COR-L47 (cell line): ENCODE data around the gene ATP2B2.
"Not testable (repeated sequence)": the region's sequence is repeated elsewhere in the genome, so short reads cannot be mapped to it uniquely, and the experiment has no call there.

Experiments used
- DNase-seq: peaks from one replicate; lab custom pipeline; 2025; lab: John Stamatoyannopoulos, UW

The ATP2B2 gene

DNA sequence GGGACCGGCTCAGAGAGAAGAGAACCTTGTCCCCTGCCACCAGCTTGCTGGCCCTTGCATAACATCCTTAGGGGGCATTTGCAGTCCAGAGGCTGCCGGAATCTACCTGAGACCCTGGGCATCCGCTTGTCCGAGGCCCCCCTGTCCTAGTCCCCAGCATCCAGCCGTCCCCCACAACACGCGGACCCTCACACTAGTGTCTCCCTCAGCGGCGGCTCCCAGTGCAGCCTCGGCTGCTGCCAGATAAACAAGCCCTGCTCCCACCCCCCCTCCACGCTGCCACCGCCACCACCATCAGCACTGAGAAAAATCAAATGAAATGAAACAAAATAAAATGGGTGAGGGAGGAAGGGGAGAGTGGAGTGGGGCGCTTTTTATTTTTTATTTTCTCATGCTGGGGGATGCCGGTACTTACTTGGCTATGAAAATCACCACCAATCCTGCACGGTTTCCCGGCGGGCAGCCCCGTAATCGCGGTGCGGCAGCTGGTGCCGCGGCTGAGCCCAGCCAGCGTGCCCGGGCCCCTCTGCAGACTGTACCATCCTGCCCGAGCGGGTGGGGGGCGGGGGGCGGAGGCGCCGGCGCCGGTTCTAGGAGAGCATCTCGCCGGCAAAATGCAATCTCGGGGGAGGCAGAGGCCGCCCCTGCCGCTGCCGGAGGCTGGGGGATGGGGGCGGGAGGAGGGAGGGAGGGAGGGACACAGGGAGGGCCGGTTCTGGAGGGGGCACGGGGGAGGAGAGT is at the start of gene ATP2B2:
TSS of gene ATP2B2 (minus strand) at position 537 of the 741 bp plus-strand sequence. CDS start 56,043 bp downstream, outside the sequence.
- DNase-seq: peak; percentile 43

DNA sequence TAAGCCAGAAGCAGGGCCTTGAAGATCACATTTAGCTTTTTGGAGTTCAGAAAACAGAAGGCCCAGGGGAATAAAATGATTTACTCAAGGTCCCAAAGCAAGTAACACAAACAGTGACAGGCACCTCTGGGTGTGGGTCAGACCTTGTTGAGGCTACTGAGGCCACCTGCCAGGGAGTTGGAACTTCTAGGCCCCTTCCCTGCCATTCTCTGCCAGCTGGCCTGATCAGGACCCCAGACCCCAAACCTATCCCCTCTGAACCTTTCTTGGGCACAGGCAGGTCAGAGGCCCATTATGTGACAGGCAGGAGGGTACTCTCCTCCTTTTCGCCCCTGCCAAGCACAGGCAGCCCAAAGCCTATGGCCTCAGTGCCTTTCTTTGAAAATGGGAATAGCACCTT is 49.4 kb upstream of the ATP2B2 start:
- DNase-seq: no peak

DNA sequence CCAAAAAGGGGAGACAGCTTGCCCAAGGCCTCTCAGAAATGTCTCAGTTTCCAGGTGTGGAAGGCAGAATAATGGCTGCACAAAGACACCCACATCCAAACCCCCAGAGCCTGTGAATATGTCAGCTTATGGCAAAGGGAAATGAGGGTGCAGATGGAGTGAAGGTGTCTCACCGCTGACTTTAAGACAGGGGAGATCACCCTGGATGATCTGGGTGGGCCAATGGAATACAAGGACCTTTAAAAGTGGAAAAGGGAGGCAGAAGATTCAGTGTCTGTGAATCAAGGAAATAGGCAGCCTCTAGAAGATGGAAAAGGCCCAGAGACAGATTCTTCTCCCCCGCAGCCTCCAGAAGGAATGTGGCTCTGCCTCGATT is 48.8 kb upstream of the ATP2B2 start:
- DNase-seq: no peak

DNA sequence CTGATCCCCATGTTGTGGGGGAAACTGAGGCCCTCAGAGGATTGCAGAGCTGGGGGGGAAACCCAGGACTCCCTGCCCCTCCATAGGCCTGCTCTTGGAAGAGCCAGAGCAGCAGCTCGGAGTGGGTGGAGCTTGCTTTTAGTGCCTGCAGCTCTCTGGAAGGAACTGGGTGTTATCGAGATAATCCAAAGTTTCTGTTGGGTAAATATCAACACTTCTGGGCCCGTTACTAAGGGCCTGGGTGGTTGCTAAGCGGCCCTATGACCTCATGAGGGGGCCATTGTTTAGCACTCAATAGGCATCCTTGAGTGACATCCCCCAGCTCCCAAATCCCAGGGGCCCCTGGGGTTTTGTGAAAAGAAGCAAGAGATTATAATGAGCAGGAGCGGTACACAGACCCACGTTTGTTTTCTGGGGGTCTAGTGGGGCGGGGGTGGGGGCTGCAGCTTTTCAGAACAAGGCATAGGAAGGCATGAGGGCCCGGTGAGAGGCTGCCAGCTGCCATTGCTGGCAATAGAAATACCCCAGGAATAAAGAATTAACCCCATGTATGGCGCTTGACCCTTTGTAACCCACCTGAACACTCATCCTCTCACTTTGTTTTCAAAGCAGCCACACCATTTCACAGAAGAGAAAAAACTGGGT is 48.3 kb upstream of the ATP2B2 start:
- DNase-seq: peak; percentile 8

DNA sequence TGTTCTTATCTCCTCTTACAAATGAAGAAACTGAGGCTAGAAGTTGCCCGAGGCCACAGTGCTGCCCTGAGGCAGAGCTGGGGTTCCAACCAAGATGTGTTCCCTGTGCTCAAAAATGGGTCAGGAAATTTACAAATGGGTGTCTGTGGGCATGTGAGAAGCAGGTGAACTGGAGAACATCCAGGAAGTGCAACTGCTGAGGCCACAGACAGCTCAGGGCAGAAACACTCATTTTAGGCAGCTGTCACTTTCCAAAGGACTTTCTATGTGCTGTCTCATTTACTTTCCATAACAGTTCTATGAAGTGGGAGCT is 47.2 kb upstream of the ATP2B2 start:
- no peak for DNase-seq

DNA sequence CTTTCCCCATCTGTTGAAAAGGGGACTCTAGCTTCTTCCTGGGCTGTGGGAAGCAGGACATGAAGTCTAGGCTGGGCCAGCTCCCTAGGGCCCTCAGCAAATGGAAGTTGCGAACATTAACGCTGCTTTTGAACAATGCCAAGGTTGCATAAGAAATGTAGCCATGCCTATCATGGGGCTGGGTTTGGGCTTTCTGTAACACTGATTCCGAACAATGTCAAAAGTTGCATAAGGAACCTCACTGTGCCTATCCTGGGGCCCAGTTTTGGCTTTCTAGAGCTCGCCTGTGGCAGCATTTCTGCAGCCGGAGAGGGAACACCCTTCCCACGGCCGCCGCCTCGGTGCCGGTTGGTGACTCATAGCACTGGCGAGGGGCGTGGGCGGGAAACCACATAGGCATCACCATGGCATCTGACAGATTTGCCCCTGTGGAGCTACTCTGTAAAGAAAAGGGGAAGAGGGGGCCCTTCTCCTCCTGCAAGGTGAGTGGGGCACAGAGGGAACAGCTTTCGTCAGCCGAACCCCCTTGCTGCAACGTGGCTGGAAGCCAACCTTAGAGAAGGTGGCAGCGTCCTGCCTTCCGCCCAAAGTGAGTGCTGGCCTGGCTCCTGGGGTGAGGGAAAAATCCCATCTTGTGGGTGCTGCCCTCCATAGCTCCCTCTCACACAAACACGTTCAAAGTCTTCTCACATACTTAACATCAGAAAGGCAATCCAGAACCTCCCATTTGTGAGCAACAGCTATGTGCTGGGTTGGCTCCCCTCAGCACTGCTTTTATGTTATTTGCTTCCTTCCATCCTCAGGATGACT is 46.6 kb upstream of the ATP2B2 start:
- DNase-seq: no peak

DNA sequence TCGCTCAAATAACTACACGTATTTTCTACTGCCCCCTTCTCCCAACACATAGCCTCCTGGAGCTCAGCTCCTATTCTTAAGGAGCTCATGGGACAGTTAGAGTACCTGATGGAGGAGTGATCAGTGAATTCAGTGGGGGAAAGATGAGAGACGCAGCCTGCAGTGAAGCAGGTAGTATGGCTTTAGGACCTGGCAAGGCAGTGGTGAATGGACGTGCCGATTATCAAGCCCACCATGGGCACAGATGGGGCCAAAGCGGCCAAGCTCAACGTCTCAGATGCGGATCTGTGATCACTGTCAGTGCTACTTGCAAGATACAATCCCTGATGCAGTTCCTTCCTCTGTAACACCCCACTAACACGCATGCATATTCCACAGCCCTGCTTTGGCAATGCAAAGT is 45.8 kb upstream of the ATP2B2 start:
- DNase-seq: no peak

DNA sequence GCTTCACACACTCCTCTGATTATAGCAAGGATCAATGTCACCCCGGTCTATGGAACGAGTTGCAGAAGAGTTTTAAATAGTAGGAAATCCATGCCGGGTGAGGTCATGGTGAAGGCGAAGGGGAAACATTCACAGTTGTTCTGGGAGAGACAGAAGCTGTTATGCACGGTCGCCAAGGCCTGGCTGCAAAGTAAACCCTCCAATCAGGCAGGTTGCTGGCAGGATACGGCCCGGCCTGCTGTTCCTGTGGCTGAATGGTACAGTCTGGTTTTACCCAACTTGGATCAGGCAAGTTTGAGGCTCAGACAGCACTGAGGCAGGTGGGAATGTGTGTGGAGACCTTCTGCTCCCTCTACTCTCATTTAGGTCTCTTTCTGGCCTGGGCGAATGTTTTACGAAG is 45.3 kb upstream of the ATP2B2 start:
- no peak for DNase-seq

DNA sequence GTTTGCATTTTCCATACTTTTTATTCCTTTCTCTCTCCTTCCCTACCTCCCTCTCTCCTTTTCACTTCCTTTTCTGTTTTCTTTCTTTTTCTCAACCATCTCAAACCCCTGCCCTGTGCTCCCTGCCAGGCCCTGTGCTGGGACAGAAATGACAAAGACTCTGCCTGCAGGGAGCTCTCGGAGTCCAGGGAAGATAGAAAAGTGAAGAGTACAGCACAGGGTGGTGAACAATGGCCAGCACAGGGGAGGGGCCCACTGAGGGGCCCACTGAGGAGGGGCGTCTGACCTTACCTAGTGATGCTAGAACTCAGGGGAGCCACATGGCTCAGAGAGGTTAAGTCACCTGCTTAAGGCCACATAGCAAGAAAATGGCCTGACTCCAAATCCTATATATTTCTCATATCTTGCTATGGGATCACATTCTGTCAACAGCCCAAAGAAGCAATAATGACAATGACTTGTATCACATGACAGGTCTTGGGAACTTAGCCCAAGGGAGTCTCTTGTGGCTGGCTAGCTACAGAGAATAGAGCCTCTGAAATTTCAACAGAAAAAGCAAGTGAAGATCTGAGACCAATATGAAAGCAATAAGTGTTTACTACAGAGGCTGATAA is 44.3 kb upstream of the ATP2B2 start:
- no peak for DNase-seq

DNA sequence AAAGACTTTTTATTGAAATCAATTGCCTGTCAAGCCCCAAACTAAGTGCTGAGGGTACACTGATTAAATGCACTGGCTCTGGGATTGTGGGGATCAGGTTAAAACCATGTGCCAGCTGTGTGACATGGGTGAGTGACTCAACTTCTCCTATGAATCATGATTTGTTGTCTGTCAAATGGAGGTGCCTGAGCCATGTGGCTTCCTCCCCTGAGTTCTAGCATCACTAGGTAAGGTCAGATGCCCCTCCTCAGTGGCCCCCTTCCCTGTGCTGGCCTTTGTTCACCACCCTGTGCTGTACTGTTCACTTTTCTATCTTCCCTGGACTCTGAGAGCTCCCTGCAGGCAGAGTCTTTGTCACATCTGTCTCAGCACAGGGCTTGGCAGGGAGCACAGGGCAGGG is 43.6 kb upstream of the ATP2B2 start:
- DNase-seq: no peak

DNA sequence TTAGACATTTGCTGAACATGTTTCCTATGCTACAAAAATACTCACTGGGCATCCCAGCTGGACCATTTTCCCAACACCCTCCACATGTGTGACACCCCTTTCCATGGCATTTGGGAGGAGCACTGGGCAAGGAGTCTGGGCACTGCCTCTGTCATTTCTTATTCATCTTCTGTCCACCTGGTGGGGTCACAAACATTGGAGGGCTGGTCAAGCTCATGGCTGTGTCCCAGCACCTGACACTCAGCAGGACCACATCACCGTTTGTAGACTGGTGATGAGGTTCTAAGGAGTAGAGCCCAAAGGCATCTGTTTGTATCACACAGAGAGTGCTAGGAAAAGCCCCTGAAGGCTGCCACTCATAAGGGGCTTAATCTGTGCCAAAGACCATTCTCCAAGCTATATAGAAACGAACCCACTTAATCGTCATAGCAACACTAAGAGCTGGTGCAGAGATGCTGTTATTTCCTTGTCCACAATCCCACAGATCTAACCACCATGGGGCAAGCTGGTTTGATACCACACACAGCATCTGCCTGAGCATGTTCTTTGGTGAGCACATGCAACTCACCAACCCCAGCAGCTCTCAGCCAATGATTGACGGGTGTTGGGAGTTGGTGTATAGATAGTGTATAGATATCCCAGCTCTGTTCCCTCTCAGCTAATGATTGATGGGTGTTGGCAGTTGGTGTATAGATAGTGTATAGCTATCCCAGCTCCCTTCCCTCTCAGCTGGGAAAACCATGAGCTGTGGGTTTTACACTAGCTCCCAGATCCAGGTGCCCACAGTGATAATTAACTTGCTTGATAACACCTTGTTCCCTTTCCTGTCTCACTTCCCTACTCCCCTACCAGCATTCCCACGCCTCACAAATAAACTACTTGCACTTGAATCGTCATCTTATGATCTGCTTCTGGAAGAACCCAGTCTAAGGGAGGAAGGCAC is 42.7 kb upstream of the ATP2B2 start:
- no peak for DNase-seq

DNA sequence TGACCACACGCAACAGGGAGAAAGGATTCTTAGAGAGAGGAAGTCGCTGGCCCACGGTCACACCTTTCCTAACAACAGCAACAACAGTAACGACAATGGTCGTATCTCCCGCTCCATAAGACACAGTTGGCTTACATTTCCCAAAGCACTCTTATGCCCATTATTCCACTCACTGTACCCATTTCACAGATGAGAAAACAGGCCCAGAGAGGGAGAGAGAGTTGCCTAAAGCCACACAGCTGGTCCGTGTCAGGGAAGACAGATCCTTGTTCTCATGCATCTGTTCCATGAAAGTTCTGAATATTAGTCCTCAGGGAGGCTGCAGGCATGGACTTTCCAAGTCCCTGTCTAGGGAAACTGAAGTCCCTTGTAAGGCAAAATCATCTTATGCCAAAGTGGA is 42.0 kb upstream of the ATP2B2 start:
- no peak for DNase-seq

DNA sequence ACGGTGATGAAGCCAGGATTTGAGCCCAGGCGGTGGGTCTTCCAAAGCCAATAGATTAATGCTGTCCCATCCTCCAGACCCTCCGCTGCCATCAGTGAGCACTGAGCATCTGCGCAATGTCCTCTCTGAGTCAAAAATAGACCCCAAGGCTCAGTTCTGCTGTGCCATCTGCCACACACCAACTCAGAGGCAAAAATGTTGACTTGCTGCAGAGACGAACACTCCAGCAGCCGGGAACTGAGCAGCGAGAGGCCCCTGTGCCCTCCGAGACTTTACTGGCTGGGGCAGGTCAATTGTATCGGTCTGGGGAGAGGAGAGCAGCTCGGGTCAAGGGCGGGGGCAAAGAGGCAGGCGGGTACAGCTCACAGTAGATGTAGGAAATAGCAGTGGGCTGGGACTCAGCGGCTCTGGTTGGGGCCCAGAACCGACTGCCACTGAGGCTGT is 41.5 kb upstream of the ATP2B2 start:
- DNase-seq: no peak

DNA sequence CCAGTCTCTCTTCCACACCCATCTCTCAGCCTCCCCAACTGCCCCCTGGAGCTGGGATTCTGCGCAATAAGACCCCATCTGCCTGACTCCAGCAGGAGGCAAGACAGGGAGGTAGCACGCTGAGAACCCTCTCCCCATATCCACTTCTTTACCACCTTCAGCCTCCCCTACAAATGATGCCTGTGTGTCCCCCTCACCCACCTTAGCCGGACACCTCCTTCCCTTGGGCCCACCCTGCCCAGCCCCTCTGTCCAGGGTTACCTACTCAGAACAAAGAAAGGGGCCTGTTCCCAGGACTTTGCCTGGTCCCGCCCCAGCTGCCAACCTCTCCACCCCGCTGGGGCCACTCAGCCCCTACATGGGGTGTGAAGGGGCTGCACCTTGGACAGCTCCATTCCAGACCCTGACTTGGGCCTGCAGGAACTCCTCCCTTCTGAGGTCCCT is 40.8 kb upstream of the ATP2B2 start:
- DNase-seq: no peak

DNA sequence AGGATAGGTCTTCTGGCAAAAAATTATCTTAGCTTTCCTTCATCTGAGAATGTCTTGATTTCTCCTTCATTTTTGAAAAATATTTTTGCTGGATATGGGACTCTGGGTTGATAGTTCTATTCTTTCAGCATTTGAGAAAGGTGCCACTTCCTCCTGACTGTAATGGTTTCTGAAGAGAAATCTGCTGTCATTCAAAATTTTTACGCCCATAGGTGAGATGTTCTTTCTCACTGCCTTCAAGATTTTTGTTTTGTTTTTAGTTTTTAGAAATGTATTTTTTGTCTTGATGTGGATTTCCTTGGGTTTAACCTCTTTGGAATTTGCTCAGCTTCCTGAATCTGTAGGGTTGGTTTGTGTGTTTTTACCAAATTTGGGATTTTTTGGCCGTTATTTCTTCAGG is 37.1 kb upstream of the ATP2B2 start:
- DNase-seq: no peak

DNA sequence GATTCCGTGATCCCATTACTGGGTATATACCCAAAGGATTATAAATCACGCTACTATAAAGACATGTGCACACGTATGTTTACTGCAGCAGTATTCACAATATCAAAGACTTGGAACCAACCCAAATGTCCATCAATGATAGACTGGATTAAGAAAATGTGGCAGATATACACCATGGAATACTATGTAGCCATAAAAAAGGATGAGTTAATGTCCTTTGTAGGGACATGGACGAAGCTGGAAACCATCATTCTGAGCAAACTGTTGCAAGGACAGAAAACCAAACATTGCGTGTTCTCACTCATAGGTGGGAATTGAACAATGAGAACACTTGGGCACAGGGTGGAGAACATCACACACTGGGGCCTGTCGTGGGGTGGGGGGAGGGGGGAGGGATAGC is 35.0 kb upstream of the ATP2B2 start:
- DNase-seq: not testable (repeated sequence)

DNA sequence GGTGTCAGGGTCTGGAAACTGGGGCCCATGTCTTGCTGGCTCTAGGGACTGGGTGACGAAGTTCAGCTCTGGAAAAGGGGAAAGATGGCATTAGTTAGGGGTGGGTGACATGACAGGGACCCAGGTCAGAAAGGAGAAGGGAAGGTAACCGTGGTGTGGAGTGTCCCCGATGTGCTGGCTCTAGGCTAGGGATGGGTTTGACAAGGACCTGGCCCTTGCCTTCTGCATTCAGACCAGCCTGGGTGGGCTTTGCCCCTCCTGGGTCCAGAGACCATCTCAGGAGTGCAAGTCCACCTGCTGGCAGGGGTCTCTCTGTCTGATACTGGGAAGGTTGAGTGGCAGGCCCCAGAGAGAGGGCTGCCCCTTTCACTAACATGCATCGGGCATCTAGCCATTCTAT is 28.7 kb upstream of the ATP2B2 start:
- DNase-seq: no peak

DNA sequence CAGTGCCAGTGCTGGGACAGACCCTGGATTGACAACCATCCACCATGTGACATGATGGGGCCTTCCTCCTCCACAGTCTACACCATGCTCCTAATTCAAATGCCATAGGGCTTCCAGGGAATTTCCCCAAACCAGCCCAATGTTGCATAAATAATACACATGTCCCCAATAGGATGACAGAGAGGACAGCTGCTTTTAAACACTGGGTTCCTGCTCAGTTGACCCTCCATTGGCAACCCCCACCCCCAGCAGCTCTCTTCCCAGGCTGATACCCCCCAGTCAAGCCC is 28.3 kb upstream of the ATP2B2 start:
- no peak for DNase-seq

DNA sequence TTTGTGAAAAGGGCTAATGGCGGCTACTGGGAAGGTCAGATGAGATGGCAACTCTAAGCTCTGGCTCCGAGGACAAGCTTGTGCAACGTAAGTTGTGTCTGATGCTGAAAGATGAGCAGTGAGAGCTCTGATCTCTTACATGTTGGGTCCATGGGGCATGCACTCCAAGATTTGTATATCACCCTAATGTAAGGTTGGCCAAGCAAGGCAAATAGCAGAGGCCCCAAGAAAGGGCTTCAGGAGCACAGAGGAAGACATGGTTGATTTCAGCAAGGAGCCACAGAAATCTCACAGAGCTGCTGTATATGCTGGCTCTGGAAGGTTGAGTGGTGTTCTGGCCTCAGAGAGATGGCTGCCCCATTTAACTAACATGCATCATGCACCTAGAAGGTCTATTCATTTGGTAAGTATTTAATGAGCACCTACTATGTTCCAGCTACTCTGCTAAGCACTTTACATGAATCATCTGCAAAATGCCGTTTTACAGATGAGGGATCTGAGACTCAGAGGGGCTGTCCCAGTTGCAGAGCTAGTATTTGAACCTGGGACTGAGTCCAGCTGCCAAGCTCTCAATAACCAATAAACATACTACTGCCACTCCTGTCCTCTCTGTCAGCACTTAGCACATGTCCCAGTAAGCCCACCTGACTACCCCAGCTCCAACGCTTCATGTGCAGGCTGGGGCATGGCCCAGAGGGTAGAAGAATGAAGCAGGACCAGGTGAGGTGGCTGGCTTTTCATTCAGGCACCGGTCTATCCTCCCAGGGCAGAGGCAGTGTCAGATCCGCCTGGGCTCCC is 27.8 kb upstream of the ATP2B2 start:
- no peak for DNase-seq

DNA sequence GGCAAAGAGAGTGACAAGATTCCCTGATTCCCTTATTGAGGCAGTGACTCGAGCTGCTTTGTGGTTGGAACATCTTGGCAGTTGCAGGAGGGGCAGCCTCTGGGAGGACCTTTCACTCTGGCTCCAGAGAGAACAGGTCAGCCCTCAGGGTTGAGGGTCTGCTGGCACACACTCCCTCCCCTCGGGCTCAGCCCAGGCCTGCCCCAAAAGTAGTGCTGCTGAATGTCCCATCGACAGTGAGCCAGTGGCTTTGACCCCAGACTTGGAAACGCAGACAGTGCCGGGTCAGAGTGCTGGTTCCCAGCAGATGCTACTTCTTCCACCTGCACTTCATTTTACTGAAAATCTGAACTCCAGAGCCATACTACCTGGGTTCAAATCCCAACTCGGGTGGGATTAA is 25.6 kb upstream of the ATP2B2 start:
- DNase-seq: no peak

DNA sequence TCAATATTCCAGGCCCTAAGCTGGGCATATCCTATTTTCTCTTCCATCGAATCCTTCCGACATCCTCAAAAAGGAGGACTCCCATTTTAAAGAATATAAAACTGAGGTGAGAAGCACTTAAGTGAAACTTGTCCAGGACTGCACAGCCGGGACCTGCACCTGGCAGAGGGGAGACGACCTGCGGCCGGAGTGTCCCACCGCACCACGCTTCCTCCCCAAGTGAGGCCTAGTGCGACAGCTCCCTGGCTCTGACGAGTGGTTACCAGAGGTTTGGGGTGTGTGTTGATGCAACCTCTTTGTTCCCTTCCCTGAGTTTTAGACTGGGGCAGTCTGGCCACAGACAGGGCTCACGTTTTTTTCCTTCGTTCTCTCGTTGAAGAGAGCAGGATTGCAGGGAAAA is 24.9 kb upstream of the ATP2B2 start:
- no peak for DNase-seq
